Ureter (tissue), 1 donor: ENCODE measurements around the gene TMEM72. TPM values are rescaled to one million over a fixed set of nuclear protein-coding genes. Genes with fewer than 3 reads are reported as not detected.
"Not testable (repeated sequence)": the region's sequence is repeated elsewhere in the genome, so short reads cannot be mapped to it uniquely, and the experiment has no call there.

Experiments
- DNase-seq: peaks from one replicate; pipeline ENCODE4 v3.0.0-alpha.2; 2020; ENCODE audit warnings: low spot score
- total RNA-seq: library from RNA; stranded (reverse); gene quantifications from one replicate; pipeline ENCODE4 v1.2.4, GENCODE V29; 2023
- donor health status: DM: yes; HTN: yes; CAD: no.

Gene TMEM72
- not detected for total RNA-seq

DNA sequence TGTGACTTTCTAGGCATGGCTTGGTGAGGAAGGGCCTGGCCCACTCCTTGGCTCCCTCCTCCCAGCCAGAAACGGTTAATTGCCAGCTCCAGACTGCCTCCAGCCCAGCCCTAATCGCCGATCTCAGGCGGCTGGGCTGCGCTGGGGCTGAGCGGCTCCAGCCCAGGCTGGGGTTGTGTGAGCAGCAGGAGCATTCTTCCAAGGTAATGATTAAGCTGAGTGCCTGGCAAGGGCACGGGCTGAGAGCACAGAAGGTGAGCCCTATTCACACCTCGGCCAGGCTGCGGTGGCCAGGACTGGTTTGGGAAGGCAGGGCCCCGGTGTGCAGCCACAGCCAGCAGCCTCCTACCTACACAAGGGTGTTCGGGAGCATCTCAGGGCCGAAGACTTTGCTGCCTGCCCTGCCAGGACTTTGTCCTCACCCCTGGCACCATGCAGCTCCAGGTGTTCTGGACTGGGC lies at the start of gene TMEM72:
Gene TMEM72 (plus strand): TSS at position 257 of the 460 bp plus-strand sequence. CDS start 176 bp downstream, at position 433.
- no peak for DNase-seq

DNA sequence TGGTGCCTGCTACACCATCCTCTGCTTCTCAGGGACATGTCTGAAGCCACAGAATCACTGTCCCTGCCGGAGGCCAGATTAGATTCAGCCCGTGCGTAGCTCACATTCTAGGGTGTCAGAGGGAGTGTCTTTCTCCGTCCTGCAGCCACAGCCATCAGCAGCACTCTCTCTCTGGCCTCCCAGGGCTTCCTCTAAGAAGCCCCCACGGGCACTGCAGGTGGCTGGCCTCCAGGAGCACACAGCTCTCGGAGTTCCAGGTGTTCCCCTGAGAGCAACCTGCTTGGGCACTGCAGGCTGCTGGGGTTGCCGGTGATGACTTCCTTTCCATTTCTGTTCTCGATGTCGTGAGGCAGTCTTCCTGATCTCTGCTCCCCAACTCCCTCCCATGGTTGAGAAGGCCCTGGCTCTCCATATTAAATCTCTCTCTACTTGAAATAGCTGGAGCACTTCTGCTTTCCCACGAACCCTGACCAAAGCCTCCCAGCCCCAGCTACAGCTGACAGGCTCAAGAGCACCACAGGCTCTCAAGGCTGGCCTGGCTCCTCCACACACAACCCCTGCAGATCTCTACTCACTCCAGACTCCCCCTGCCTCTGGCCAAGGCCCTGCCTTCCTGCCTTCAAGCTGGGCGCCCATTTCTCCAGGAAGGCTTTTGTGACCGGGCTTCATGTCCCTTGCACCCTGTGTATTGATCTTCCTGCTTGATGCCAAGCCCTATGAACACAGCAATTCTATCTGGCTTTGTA lies 49.0 kb upstream of the TMEM72 start:
- DNase-seq, result peak; percentile 26

DNA sequence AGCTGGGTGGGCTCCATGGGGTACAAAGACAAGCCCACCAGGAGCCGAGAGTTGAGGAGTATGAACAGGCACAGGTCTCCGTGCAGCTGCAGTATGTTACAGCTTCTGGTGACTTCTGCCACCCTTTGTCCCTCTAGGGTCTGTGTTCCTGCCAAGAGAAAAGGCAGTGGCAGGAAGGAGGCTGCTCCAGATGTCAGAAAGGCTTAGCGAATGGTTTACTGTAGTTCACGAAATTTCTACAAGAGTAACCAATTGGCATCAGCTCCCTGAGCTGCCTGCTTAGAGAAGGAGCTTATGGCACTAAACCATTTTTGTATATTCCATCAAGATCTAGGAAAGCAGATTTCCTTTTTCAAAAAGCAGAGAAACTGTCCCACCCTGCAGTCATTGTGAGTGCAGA lies 48.2 kb upstream of the TMEM72 start:
- no peak for DNase-seq

DNA sequence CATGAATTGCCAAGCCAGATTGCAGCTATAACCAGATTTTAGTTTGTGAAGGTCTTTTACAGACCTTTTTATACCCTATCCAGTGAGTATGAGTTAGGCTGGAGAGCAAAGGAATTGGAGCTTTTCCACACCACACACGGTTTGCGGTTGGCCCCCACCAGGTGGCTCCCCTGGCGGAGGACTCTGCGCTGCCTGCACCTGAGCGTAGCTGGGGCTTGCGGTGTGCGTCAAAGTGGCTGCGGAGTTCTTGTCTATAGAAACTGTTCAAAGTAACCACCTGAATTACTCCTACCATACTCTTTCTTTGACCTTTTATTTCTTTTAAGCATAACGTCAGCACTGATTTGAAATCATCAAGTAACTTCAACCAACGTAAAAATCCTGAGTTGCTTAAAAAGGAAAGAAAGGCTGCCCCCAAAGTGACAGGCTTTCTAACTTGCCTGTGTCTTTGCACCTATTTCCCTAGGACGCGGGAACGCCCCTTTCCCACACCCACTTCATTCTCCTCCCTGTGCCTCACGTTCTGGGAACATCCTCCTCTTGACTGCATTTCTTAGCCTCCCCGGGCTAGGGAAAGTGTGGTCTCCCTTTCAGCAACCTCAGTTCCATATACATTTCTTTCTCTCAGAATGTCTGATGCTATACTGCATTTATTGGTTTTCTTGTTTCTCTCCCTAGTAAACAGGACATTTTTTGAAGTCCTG lies 47.6 kb upstream of the TMEM72 start:
- no peak for DNase-seq

DNA sequence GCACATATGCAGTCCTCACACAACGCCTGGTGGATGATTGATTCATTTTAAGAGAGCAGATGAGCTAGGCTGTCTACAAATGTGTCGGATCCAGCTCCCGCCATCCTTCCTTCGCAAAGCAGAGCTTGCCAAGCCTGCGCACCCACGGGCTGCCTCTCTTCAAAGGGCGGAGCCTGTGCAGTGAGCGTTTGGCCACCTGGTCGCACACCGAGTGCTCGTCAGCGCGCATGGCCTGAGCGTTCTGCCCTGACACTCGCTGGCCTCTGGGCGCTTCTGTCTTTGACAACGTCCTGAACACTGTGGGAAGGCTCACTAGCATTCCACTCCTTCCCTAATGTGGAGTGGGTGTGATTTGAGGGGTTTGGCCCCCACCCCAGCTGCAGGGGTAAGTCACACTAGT lies 47.1 kb upstream of the TMEM72 start:
- DNase-seq, result no peak

DNA sequence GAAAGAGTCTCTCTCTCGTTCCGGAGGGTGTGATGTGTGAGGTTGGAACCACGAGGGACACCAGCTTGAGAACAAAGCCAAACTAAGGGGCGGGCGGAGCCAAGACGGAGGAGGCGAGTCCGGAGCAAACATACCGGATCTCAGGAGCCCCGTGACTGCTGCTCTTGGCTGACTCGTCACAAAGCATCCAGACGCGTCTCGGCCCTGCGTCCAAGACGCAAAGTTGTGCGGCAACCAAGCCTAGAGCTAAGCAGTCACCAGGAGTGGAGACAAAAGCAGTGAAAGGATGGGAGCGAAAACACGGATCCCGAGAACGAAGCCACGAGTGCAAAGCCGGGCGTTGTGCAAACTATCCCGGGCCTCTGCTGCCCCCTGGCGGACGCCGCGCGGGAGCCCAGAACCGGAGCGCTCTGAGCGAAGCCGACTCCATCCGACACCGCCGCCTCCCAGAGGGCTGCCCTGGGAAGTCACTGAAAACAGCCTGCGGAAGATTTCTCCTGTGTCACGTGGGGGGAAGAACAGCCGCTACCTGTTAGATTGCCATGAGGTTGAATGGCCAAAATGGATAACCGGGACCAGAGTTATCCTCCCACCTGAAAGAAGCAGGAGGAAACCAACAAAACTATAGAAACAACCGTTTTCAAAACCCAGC lies 46.4 kb upstream of the TMEM72 start:
- DNase-seq, result peak; percentile 94

DNA sequence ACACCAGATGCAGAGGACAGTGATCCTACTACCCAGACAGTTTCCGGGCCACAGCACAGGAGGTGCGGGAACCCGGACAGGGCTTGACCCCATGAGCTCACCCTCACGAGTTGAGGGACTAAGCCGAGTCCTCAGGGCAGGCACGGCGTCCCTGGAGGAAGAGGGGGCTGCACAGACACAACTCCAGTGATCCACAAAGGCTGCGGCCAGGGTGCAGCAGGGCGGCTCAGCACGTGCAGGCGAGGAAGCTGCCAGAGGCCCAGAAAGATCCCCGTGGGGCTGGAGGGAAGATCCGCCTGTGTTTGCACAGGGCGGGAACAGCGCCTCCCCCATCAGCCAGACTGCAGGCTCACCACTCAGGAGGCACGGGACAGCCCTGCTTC lies 45.9 kb upstream of the TMEM72 start:
- no peak for DNase-seq

DNA sequence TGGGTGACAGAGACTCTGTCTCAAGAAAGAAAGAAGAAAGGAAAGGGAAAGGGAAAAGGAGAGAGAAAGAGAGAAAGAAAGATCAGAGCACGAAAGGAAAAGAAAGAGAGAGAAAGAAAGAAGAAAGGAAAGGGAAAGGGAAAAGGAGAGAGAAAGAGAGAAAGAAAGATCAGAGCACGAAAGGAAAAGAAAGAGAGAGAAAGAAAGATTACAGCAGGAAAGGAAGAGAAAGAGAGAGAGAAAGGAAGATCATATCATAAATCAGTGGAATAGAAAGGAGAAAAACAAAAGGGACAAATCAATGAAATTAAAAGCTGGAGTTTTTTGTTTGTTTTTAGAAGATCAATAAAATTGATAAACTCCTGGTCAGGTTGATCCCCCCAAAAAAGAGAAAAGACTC lies 44.8 kb upstream of the TMEM72 start:
- not testable (repeated sequence) for DNase-seq

DNA sequence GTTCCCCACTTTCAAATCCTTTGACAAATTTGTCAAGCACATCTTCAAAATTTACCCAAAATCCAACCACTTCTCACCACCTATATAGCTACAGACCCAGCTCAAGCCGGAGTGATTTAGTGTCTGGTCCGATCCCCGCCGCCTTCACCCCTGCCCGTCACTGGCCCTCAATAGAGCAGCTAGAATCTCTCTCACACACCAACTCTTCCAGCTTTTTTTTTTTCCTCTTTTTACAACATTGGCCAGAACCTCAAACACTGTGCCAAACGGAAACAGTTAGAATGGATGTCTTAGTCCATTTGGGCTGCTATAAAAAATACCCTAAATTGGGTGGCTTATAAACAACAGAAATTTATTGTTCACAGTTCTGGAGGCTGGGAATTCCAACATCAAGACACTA lies 41.1 kb upstream of the TMEM72 start:
- DNase-seq, result no peak

DNA sequence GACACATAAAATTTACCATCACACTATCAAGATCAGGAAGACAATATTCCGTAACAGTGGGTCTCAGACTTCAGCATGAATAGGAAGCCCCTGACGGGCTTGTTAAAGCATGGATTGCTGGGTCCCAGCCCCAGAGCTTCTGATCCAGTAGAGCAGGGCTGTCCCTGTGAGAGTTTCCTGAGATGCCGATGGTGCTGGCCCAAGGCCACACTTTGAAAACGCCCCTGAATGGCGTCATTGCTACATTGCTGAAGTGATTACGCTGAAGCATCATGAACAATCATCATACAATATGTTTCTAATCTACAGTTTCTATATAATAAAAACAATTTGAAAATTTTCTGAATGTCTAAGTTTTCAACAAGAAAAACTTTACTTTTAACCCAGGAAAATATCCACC lies 38.0 kb upstream of the TMEM72 start:
- no peak for DNase-seq

DNA sequence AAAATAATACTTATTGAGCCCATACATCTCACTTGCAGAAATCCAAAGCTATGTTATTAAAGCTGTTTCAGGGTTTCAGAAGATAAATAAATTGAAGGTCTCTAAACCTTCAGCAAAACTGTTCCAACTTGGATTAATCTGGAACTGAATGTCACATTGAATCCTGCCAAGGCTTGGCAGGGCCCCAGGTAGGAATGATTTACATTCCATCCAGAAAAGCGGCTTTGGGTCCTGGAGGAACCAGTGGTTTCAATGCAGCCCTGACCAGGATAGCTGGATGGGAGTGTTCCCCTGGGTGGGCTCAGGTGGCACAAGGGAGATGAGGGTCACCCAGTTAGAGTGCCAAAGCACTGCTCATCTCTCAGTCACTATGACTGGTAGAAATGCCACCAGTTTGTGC lies 37.0 kb upstream of the TMEM72 start:
- DNase-seq, result no peak

DNA sequence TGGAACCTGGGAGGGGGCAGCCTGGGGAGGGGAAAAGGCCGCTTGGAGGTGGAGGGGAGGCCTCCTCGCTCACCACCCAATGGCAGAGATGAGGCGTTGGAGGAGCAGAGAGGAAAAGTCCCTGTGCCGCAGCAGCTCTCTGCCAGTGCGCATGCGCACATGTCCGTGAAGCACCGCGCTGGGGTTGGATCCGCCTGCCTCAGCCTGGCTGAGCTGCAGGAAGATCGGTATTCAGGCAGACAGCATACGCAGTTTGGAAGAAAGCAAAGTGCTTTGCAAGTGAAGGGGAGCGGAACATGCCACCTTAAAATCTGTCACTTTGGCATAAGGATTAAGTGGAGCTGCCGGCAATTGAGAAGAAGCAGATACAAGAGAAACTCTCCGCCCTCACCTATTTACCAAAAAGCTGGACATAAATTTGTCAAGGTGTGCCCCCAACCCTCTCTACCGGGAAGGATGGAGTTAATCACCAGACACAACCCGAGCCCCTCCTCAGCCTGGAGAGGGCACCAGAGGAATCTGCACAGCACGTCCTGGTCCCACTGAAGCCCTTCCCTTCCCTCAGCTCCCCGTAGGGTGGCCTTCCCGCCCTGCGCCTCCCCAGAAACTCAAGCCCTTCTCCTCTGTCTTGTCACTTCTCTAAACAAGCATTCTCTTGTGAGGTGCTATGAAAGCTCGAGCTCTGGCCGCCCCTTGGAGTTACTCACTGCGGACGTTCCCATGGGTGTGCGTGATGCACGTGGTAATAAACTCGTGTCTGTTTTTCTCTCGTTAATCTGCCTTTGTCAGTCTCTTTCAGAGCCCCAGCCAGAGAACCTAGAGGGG lies 32.2 kb upstream of the TMEM72 start:
- DNase-seq, result peak; percentile 92

DNA sequence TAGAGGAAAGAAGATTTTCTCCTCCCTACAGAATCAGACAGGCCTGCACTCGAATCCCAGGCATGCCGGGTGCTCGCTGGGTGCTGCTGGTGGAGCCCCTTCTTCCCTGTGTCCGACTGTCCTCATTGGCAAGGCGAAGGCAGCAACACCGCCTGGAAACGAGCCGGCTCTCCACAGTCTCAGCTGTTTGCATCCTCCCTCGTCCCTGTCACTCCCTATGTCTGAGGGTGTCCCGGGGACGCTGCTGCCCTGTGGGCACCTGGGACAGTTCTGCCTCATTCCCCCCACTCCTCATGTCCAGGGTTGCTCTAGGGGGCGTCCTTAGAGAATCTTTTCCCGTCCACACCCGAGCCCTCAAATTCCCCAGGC lies 31.6 kb upstream of the TMEM72 start:
- no peak for DNase-seq

DNA sequence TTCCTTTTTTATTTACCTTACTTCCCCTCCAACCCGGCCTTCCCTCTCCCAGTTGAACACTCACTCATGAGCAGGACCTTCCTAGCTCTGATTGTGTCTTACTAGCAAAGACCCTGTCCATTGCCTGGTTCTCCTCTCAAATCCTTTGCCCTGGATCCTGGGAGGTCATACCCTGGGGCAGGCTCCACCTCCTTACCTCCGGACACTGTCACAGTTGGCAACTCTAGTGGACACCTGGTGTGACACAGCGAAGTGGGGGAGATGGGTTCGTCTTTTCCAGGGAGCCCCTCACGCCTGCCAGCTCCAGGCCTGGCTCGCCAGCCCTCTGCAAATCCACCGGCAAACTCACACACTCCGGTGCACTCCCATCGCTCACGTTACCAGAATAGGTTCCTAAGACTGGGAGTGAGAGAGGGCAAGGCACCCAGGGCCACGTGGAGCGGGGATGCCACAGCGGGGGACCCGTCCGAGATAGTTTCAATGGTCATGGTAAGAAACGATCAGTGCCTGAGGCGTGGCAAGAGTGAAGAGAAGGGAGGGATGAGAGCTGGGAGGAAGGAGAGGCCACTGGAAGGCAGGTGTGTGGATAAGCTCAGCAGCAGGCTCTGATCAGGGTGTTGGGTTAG lies 30.9 kb upstream of the TMEM72 start:
- DNase-seq, result no peak

DNA sequence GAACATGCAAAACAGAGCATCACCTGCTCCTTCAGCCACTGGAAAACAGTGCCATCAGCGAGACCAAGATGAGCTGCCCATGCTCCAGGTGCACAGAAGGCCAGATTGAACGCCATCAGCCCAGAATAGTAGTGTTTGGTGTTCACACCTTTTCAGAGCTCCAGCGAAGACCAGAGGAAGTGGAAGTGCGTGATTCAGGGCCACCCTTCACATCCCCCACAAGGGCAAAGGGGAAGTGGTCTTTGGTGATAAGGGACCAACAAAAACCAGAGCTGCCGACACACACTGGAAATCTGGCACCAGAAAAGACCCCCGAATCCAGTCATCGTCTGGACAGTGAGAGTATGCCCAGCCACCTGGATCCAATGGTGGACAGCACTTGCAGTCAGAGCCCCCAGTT lies 29.5 kb upstream of the TMEM72 start:
- DNase-seq, result no peak

DNA sequence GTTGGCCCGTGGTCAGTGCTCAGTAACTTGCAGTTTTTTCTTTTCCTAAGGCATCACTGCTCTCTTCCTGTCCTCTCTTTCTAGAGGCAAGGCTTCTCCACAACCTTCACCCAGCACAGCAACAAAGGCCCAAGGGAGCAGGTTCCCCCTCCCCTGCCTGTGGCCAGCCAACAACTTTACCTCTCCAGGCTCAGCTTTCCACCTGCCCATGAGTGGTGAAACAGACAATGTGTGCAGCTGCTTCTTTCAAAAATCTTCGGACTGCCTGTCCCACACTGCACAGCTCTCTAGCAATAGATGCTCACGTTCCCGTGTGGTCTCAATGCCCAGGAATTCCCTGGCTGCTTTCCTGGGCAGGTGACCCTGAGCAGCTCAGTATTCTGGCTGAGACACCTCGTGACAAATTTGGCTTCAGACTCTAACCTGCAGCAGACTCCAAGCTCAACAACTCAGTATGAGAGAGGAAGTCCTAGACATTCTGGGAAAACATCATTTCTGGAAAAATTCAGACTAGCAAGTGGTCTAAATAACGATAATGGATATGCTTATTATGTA lies 28.9 kb upstream of the TMEM72 start:
- DNase-seq, result no peak

DNA sequence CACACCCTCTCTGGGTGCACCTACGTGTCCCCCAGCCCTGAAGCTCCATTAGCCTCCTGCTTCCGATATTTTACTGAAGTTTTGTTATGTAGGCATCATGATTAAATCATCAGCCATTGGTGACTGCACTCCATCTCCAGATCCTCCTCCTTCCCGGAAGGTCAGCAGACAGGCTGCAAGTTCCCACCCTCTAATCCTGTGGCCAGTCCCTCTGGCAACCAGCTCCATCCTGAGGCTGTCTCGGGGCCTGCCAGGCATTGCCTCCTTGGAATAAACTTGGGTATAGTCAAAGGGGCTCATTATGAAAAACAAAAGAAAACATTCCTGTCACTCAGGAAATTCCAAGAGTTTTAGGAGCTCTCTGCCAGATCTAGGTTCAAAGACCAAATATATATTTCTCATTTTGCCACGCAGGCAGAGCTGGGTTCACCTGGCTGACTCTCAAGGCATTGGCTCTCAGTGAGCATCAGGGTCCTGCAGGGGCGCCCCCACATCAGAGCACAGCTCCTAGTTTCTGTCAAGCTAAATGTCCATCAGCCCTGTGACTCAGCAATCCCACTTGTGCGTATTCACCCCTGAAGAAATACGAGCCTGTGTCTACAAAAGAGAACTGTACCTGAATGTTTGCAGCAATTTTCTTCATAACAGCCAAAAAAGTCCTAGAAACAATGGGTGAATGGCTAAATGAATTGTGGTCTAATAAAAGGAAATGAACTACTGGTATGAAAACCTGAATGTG lies 27.4 kb upstream of the TMEM72 start:
- DNase-seq, result no peak

DNA sequence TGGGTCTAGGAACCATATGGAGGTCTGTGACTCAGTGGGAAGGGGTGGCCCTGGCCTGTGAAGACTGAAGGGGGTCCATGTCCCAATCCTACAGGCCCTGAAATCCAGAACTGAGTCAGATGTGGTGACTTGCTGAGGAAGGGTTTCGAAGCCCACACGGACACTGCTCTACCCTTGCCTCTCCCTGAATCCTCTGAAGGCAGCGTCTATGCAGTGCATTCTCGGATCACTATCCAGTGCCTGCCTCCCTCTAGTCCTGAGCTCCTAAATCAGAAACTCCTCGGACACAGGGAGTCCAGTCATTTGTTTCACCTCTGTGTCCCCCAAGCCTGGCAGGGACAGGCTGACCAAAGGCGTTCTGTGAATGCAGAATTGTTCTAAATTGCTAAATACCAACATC lies 25.4 kb upstream of the TMEM72 start:
- DNase-seq, result no peak

DNA sequence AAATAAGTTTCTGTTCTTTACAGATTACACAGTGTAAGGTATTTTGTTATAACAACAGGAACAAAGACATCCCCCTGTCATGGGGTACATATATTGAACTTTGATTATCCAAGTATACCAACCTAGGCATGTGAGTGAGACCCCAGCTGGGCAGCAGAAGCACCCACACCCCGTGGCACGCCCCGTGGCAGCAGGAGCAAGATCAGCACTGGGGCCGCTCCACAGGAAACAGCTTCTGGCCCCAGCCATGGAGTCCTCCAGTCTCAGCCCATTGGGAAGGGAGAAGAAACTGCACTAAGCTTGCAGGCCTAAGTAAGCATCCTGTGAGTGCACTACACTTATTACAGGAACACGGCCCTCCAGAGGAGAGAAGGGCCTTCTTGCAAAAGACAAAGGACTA lies 24.2 kb upstream of the TMEM72 start:
- no peak for DNase-seq

DNA sequence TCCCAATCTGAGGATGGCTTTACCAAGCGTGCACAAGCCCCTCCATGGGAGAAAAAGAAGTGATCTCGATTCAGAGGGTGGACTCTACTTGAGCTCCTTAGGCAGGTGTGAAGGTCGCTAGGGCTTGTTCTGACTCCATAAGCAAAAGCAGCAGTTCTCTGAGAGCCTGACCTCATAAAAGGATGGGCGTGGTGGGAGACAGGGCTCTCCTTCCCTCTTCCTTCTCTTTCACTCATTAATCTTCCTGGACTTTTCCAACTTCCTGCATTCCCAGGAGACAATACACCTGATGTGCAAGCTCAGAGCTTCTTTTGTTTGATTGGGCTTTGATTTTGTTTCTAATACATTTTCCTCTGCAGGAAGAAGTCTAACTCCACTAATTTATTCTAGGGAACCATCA lies 22.3 kb upstream of the TMEM72 start:
- no peak for DNase-seq

DNA sequence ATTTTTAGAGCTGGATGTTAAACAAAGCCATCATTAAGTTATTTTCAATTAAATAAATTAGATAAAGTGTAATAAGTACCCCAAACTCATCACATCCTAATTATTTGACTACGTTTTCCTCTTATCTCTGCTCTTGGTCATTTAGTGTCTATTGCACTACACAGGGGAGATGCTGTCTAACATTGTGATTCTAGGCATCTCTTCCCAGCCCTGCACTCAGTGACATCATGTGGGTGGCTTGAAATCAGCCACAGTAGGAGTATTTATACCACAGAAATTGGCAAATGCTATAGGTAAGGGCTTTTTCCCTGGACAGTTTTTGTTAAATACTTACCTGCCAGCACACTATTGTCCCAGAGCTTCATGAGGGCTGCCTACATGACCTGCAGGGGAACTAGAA lies 21.3 kb upstream of the TMEM72 start:
- DNase-seq, result no peak
